Neuronal stem cell (in vitro differentiated cells): Measurements from ENCODE around the gene TIMM9.

Experiments used
- DNase-seq: peaks from one replicate; pipeline ENCODE4 v3.0.0-alpha.2; 2013; ENCODE audit warnings: low spot score
- H2AFZ ChIP-seq: one replicate; pipeline ENCODE4 v1.6.1; 2013; ENCODE audit warnings: mild to moderate bottlenecking, low read length, inconsistent platforms
- H2AK5ac ChIP-seq: 2 replicates; pipeline ENCODE4 v1.6.1; 2013; ENCODE audit warnings: low read depth, mild to moderate bottlenecking, inconsistent platforms, low read length, moderate library complexity, mixed read lengths
- H2BK120ac ChIP-seq: 2 replicates; pipeline ENCODE4 v1.6.1; 2013; ENCODE audit warnings: low read depth, mild to moderate bottlenecking, inconsistent platforms, low read length, moderate library complexity, mixed read lengths
- H2BK12ac ChIP-seq: one replicate; pipeline ENCODE4 v1.6.1; 2013; ENCODE audit warnings: low read length, inconsistent platforms
- H2BK15ac ChIP-seq: 2 replicates; pipeline ENCODE4 v1.6.1; 2013; ENCODE audit warnings: mild to moderate bottlenecking, low read length, inconsistent platforms, mixed read lengths
- H2BK5ac ChIP-seq: one replicate; pipeline ENCODE4 v1.6.1; 2013; ENCODE audit warnings: inconsistent platforms, mild to moderate bottlenecking, low read length, moderate library complexity
- H3K14ac ChIP-seq: one replicate; pipeline ENCODE4 v1.6.1; 2013; ENCODE audit warnings: low read length, inconsistent platforms
- H3K18ac ChIP-seq: 2 replicates; pipeline ENCODE4 v1.6.1; 2013; ENCODE audit warnings: low read length, inconsistent platforms
- H3K23ac ChIP-seq: 2 replicates; pipeline ENCODE4 v1.6.1; 2013; ENCODE audit warnings: low read depth, mild to moderate bottlenecking, mixed read lengths, low read length, inconsistent platforms; ENCODE audit not compliant: poor library complexity
- H3K27ac ChIP-seq: replicated peaks from 3 replicates; pipeline ENCODE4 v1.5.1; 2013; ENCODE audit warnings: low read length, inconsistent platforms
- H3K27me3 ChIP-seq, 3 experiments: 2 replicates each; pipeline ENCODE4 v1.6.1; 2013; ENCODE audit warnings: low read length in 3 of 3, mild to moderate bottlenecking in 2 of 3, inconsistent platforms in 1 of 3, low read depth in 1 of 3, mixed read lengths in 1 of 3, moderate library complexity in 1 of 3; ENCODE audit not compliant: control insufficient read depth in 3 of 3, insufficient read depth in 3 of 3
- H3K36me3 ChIP-seq, 2 donors: replicated peaks in 1 of 2; 2 replicates each; pipeline ENCODE4 v1.6.1; 2013; ENCODE audit warnings: low read length in 2 of 2; ENCODE audit not compliant: control insufficient read depth in 2 of 2, insufficient read depth in 2 of 2
- H3K4ac ChIP-seq: 2 replicates; pipeline ENCODE4 v1.6.1; 2013; ENCODE audit warnings: inconsistent platforms, mild to moderate bottlenecking, low read length, moderate library complexity
- H3K4me1 ChIP-seq, 2 donors: 1 replicate in 1 of 2; 2 replicates in 1 of 2; pipeline ENCODE4 v1.6.1; 2013; ENCODE audit warnings: low read length in 2 of 2, low read depth in 1 of 2; ENCODE audit not compliant: control insufficient read depth in 2 of 2, insufficient read depth in 1 of 2
- H3K4me2 ChIP-seq: one replicate; pipeline ENCODE4 v1.6.1; 2013; ENCODE audit warnings: mild to moderate bottlenecking, low read length, inconsistent platforms; ENCODE audit not compliant: insufficient read depth, poor library complexity, severe bottlenecking
- H3K4me3 ChIP-seq, 2 donors: 2 replicates each; pipeline ENCODE4 v1.5.1; 2013; ENCODE audit warnings: low read length in 2 of 2, mild to moderate bottlenecking in 2 of 2, inconsistent platforms in 1 of 2, moderate library complexity in 1 of 2
- H3K79me1 ChIP-seq: one replicate; pipeline ENCODE4 v1.6.1; 2013; ENCODE audit warnings: low read depth, mild to moderate bottlenecking, inconsistent platforms, low read length, moderate library complexity
- H3K9ac ChIP-seq: one replicate; pipeline ENCODE4 v1.6.1; 2013; ENCODE audit warnings: mild to moderate bottlenecking, low read depth, low read length, inconsistent platforms; ENCODE audit not compliant: poor library complexity
- H3K9me3 ChIP-seq, 2 donors: replicated peaks in 1 of 2; 2 replicates each; pipeline versions ENCODE3 to v1.6.1; 2013; ENCODE audit warnings: low read length in 2 of 2, mild to moderate bottlenecking in 2 of 2, inconsistent platforms in 1 of 2, low read depth in 1 of 2, mixed read lengths in 1 of 2, moderate library complexity in 1 of 2; ENCODE audit not compliant: control insufficient read depth in 2 of 2, insufficient read depth in 1 of 2
- H4K8ac ChIP-seq: one replicate; pipeline ENCODE4 v1.6.1; 2013; ENCODE audit warnings: low read depth, mild to moderate bottlenecking, inconsistent platforms, low read length, moderate library complexity
- H4K91ac ChIP-seq: one replicate; pipeline ENCODE4 v1.6.1; 2013; ENCODE audit warnings: low read length, low read depth, mild to moderate bottlenecking, inconsistent platforms; ENCODE audit not compliant: poor library complexity
- WGBS, 2 donors: extraction: QIAGEN DNeasy Blood & Tissue Kit; methylation state at CpG; one replicate each; pipeline ENCODE4 v1.1.7; 2013; ENCODE audit warnings: missing lambda C conversion rate in 2 of 2, mixed read lengths in 1 of 2; ENCODE audit not compliant: insufficient read length in 2 of 2, insufficient replicate concordance in 1 of 2; ENCODE audit errors: extremely low coverage in 2 of 2; 5-methylcytosine and 5-hydroxymethylcytosine counted together

TIMM9 gene

GRCh38 chr14:58398895-58399294, 28.4 kb downstream of the TIMM9 start:
- no peak for DNase-seq
- H3K9ac ChIP-seq = no peak overlapping the region
- H2BK15ac ChIP-seq = no peak overlapping the region
- no peak overlapping the region for H2BK12ac ChIP-seq
- H2BK5ac ChIP-seq = no peak overlapping the region
- no peaks in the 10 kb centered on the region for H3K79me1 ChIP-seq
- H4K8ac ChIP-seq = no peak overlapping the region
- H3K23ac ChIP-seq = no peak overlapping the region
- H3K4me2 ChIP-seq = no peak overlapping the region
- peaks cover 0 to 5% of the 10 kb centered on the region in 2 donors for H3K4me1 ChIP-seq
- H3K9me3 ChIP-seq = no peaks in the 10 kb centered on the region
- H3K4ac ChIP-seq = no peak overlapping the region
- H2AK5ac ChIP-seq = no peak overlapping the region
- H4K91ac ChIP-seq = no peak overlapping the region
- H2BK120ac ChIP-seq = no peak overlapping the region
- no CpG with 5 or more reads among the region's 3 CpGs for WGBS, 2 donors
- H3K18ac ChIP-seq = no peak overlapping the region
- H3K4me3 ChIP-seq = no peak overlapping the region
- no peak overlapping the region for H3K14ac ChIP-seq
- H3K27me3 ChIP-seq = peaks cover 0 to 2% (median 0%) of the 10 kb centered on the region in 3 experiments
- no peak overlapping the region for H2AFZ ChIP-seq
- peaks cover 0 to 5% of the 10 kb centered on the region in 2 donors for H3K36me3 ChIP-seq
- no peak overlapping the region for H3K27ac ChIP-seq

- H3K36me3 ChIP-seq = peaks cover 0 to 5% of the 10 kb centered on the region in 2 donors
- H3K18ac ChIP-seq = no peak overlapping the region
- H3K4me1 ChIP-seq = peaks cover 0 to 5% of the 10 kb centered on the region in 2 donors
- no peak overlapping the region for H3K27ac ChIP-seq
- H2BK12ac ChIP-seq = no peak overlapping the region
- H3K4me3 ChIP-seq = no peak overlapping the region
- no peak overlapping the region for H3K14ac ChIP-seq
- no peak overlapping the region for H2AFZ ChIP-seq
- no peak overlapping the region for H3K9ac ChIP-seq
- DNase-seq = no peak
- H4K8ac ChIP-seq = no peak overlapping the region
- H3K23ac ChIP-seq = no peak overlapping the region
- no peak overlapping the region for H3K4me2 ChIP-seq
- H3K9me3 ChIP-seq = no peaks in the 10 kb centered on the region
- H2AK5ac ChIP-seq = no peak overlapping the region
- H2BK120ac ChIP-seq = no peak overlapping the region
- no peak overlapping the region for H4K91ac ChIP-seq
- no peak overlapping the region for H2BK5ac ChIP-seq
- no peak overlapping the region for H2BK15ac ChIP-seq
- H3K4ac ChIP-seq = no peak overlapping the region
- H3K79me1 ChIP-seq = no peaks in the 10 kb centered on the region
- H3K27me3 ChIP-seq = peaks cover 0 to 2% (median 0%) of the 10 kb centered on the region in 3 experiments
Observed at GRCh38 chr14:58398495-58398894, 28.8 kb downstream of the TIMM9 start.

- no peak overlapping the region for H4K91ac ChIP-seq
- H3K36me3 ChIP-seq = no peaks in the 10 kb centered on the region
- H3K9me3 ChIP-seq = no peaks in the 10 kb centered on the region
- H3K18ac ChIP-seq = no peak overlapping the region
- H2BK12ac ChIP-seq = no peak overlapping the region
- no CpG with 5 or more reads among the region's 6 CpGs for WGBS, 2 donors
- no peak overlapping the region for H3K4me2 ChIP-seq
- H3K4me3 ChIP-seq = no peak overlapping the region
- H3K4ac ChIP-seq = no peak overlapping the region
- no peak overlapping the region for H2AFZ ChIP-seq
- H3K27ac ChIP-seq = no peak overlapping the region
- H2BK120ac ChIP-seq = no peak overlapping the region
- no peak overlapping the region for H2BK5ac ChIP-seq
- DNase-seq = no peak
- H3K4me1 ChIP-seq = peaks cover 0 to 5% of the 10 kb centered on the region in 2 donors
- no peak overlapping the region for H3K9ac ChIP-seq
- H2BK15ac ChIP-seq = no peak overlapping the region
- H3K14ac ChIP-seq = no peak overlapping the region
- no peaks in the 10 kb centered on the region for H3K79me1 ChIP-seq
- no peak overlapping the region for H4K8ac ChIP-seq
- no peak overlapping the region for H3K23ac ChIP-seq
- H2AK5ac ChIP-seq = no peak overlapping the region
- peaks cover 0 to 2% (median 0%) of the 10 kb centered on the region in 3 experiments for H3K27me3 ChIP-seq
Observed at GRCh38 chr14:58397156-58397555, 30.2 kb downstream of the TIMM9 start.

GRCh38 chr14:58395812-58396788, 31.2 kb downstream of the TIMM9 start, which contains the start of gene TOMM20L:
TOMM20L (plus strand) TSS chr14:58395930; CDS start chr14:58395958, 28 bp downstream.
- H4K8ac ChIP-seq = no peak within 1 kb of the TSS
- peak within 1 kb of the TSS in 1 of 2 donors; percentile 75 for H3K4me3 ChIP-seq
- no peak within 1 kb of the TSS for H3K14ac ChIP-seq
- H2BK12ac ChIP-seq = no peak within 1 kb of the TSS
- peak within 1 kb of the TSS; percentile 34 for H4K91ac ChIP-seq
- H3K9me3 ChIP-seq = no peaks in the 10 kb centered on the region
- H2AFZ ChIP-seq = peak within 1 kb of the TSS; percentile 83
- H3K23ac ChIP-seq = peak within 1 kb of the TSS; percentile 0
- H3K4me2 ChIP-seq = peak within 1 kb of the TSS; percentile 86
- peak within 1 kb of the TSS; percentile 96 for H3K18ac ChIP-seq
- no peak within 1 kb of the TSS for H2BK15ac ChIP-seq
- H2BK5ac ChIP-seq = no peak within 1 kb of the TSS
- no CpG with 5 or more reads among the region's 86 CpGs for WGBS, 2 donors
- no peaks in the 10 kb centered on the region for H3K36me3 ChIP-seq
- H3K9ac ChIP-seq = peak within 1 kb of the TSS; percentile 82
- no peak within 1 kb of the TSS for H3K27ac ChIP-seq
- H3K4me1 ChIP-seq = peaks cover 0 to 5% of the 10 kb centered on the region in 2 donors
- no peak within 1 kb of the TSS for H3K4ac ChIP-seq
- no peaks in the 10 kb centered on the region for H3K79me1 ChIP-seq
- peak; percentile 75 for DNase-seq
- H2BK120ac ChIP-seq = no peak within 1 kb of the TSS
- H2AK5ac ChIP-seq = no peak within 1 kb of the TSS
- H3K27me3 ChIP-seq = peaks cover 0 to 2% (median 0%) of the 10 kb centered on the region in 3 experiments
